VCaP (cell line): ENCODE results near the gene TIMP1.

Experiments
- H3K27ac ChIP-seq: fragments of 450-650 bp; 2 replicates; pipeline ENCODE4 v1.5.1; 2017
- TF ChIP-seq, protein P1 (sequence below): fragments of 450-650 bp; conservative IDR thresholded peaks from 2 replicates; pipeline ENCODE4 v1.5.1; 2017; ENCODE audit warnings: mild to moderate bottlenecking, moderate library complexity

The TIMP1 gene

DNA sequence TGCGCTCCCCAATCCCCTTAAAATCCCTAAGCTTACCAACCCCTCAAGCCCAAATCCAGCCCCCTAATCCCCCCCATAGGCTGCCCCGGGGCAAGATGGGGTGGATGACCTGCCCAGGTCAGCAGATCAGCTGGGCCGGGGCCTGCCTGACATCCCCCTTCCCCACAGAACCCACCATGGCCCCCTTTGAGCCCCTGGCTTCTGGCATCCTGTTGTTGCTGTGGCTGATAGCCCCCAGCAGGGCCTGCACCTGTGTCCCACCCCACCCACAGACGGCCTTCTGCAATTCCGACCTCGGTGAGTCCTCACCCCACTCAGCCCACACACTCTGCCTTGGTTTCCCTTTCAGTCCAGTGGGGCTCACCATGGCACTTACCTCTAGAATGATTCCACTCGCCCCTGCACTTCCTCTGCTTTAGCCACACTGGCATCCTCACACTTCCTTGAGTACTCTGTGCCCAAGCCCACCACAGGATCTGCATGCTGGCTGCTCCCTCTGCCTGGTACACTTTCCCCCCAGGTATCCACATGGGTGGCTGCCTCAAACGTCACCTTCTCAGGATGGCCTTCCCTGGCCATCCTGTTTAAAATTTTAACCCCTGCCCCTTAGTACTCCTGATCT, 1.1 kb downstream of the TIMP1 start:
- TF ChIP-seq, protein P1, sequence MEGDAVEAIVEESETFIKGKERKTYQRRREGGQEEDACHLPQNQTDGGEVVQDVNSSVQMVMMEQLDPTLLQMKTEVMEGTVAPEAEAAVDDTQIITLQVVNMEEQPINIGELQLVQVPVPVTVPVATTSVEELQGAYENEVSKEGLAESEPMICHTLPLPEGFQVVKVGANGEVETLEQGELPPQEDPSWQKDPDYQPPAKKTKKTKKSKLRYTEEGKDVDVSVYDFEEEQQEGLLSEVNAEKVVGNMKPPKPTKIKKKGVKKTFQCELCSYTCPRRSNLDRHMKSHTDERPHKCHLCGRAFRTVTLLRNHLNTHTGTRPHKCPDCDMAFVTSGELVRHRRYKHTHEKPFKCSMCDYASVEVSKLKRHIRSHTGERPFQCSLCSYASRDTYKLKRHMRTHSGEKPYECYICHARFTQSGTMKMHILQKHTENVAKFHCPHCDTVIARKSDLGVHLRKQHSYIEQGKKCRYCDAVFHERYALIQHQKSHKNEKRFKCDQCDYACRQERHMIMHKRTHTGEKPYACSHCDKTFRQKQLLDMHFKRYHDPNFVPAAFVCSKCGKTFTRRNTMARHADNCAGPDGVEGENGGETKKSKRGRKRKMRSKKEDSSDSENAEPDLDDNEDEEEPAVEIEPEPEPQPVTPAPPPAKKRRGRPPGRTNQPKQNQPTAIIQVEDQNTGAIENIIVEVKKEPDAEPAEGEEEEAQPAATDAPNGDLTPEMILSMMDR: no peak
- H3K27ac ChIP-seq: no peak overlapping the region

DNA sequence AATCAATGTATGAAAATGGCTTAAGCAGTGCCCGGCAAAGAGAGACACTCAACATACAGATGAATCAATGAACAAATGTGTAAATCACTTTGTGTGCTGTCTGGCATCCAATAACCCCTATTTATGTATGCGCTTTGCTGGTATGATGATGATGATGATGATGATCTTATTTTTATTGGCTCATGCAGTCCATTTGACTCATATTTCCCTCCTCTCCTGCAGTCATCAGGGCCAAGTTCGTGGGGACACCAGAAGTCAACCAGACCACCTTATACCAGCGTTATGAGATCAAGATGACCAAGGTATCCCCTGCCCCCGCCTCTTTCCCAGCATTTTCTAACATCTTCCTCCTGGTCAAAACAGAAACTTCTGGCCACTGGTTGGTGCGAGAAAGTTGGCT, 2.5 kb downstream of the TIMP1 start:
- TF ChIP-seq, protein P1: no peak
- H3K27ac ChIP-seq: no peak overlapping the region

DNA sequence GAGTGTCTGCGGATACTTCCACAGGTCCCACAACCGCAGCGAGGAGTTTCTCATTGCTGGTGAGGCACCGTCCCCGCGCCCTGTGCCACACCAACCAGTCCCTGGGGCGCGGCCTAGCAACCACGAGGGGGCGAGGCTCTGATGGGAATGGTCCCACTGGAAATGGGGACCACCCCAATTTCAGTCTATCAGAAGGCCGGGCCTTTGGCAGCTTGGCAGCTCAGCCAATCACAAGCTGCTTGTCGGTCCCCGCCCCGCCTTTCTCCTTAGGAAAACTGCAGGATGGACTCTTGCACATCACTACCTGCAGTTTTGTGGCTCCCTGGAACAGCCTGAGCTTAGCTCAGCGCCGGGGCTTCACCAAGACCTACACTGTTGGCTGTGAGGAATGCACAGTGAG, 3.0 kb downstream of the TIMP1 start:
- TF ChIP-seq, protein P1: no peak

DNA sequence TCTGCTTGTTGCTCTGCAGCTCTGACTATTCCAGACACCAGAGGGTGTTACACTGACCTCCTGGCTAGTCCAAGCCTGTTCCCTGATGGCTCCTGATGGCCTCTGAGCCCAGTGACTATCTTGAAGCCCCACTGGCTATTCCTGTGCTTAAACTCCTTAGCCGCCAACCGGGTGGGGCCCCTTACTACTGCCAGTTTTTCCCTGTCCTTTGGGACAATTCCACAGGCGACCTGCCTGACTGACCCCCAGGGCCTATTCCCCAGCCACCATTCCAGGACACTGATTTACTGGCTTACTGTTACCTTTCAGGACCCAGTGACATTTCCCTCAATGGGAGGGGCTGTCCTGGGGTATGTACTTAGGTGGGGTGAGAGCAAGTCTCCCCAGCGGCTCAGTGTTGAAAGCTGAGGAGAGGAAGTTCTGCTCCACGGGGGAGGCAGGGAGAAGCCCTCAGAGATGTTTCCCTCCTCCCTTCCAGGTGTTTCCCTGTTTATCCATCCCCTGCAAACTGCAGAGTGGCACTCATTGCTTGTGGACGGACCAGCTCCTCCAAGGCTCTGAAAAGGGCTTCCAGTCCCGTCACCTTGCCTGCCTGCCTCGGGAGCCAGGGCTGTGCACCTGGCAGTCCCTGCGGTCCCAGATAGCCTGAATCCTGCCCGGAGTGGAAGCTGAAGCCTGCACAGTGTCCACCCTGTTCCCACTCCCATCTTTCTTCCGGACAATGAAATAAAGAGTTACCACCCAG, 4.0 kb downstream of the TIMP1 start:
- H3K27ac ChIP-seq: no peak overlapping the region
- TF ChIP-seq, protein P1: no peak

More for the DNA sequence above, 3.0 kb downstream of the TIMP1 start:
- H3K27ac ChIP-seq: no peak overlapping the region

DNA sequence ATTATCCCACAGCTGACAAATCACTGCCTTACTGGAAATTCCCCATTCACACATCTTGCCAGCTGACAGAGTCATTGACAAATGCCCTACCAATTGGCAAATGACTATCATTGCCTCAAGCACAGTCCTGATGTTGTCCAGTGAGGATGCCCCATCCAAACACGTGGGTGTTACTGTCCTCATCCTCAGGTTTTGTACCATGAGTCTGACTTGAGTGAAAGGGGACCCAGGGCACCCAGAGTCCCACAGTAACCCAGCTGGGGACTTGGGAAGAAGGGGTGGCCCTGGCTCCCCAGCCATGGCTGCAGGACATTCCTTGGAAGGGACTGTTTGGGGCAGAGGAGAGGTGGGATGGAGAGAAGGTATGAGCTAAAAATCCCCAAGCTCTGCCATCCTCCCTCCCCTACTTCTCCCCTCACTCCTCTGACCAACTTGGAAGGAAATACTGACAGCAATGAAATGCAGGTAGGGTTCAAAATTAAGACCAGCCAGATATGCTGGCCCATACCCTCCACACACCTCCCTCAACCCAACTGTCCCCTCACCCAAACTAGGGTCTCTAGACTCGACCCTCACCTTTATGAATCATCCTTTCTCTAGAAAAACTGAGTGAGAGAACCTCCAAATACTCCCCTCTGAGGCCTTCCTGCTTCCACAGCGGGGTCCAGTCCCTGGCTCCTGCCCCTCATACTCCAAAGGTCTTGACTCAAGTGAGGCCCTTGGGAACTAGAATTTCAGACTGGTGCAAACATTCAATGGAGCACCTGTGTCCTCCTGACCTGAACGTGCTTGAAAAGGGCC, 5.1 kb downstream of the TIMP1 start:
- TF ChIP-seq, protein P1: no peak
- no peak overlapping the region for H3K27ac ChIP-seq

DNA sequence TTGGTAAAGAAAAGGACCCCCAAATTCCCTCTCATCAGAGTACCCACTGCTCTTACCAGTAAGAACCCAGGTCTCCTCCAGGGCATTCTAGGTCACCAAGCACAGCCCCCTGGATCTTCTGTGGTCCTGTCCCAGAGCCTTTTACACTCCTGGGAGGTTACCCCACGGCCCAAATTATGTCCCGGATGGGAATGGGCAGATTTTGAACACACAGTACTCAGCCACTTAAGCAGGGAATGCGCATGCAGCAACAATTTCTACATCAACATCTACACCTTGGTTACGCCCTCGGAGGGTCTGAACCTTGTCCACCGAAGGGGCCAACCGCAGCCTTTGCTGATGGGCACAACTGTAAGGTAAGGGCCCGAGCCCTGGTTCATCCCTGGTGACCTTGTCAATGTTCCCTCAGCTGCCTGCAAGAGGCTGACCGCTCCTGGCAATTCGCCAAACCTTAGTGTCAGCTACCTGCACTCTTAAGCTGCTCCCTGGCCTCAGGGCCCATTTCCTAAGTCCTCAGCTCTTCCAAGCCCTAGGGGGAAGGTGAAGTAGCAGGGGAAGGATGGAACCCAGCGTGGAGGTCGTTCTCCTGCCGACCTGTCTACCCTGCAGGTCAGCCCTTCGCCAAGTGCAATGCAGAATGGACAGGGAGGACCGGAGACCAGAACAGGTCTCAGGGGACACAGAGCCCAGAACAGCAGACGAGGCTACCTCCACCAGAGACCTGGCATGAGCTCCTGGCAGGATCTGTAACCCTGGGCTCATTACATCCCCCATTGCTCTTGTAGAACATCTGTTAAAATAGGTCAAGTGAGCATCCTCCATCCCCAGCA, 5.9 kb downstream of the TIMP1 start:
- H3K27ac ChIP-seq: no peak overlapping the region
- TF ChIP-seq, protein P1: no peak
